ENCODE data around the gene SETDB1. TPM values are rescaled to one million over a fixed set of nuclear protein-coding genes. Genes with fewer than 3 reads are reported as not detected.

SETDB1 gene
- total RNA-seq, 4 donors from 2014 or later: 21.8 to 63.2 (median 54.4) TPM

DNA sequence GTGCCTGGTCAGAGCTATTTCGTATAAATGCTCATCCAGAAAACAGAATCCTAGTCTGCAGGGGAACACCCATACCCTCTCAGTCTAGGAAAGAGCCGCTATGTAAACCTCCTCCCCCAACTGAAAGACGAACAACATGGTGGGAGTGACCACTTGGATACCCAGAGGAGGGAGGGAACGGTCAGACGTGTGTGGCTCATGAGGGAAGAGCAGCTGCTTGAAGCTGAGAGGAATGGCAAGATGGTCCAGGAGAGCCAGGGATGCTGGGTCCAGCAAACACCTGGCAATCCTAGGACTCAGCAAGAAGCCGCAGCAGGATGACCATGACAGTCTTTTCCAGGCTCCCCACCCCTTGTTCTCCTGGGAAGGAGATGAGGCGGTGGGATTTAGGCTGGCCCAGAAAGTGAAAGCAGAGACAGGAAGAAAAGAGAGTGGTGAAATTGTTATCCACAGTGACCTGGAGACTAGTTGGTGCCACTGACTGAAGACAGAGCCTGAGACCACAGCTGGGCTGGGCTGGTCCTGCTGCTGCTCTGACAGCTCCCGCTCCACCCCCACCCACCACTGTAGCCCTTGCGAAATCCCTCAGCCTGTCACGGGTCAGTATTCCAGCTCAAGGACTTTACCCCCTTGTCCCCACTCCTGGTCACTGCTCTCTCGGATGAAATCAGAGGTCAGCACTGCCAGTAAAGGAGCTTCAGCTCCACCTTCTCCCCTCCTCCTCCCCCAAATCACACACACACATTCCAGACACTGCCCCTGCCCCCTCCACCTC, 44.8 kb downstream of the SETDB1 start:
- no peaks in the 10 kb centered on the region for H3K9me3 ChIP-seq
- H3K36me3 ChIP-seq: no peaks in the 10 kb centered on the region
- no peak for TF ChIP-seq POLR2A (IDR thresholded peaks at IDR 0.05)
- TF ChIP-seq, protein P1, sequence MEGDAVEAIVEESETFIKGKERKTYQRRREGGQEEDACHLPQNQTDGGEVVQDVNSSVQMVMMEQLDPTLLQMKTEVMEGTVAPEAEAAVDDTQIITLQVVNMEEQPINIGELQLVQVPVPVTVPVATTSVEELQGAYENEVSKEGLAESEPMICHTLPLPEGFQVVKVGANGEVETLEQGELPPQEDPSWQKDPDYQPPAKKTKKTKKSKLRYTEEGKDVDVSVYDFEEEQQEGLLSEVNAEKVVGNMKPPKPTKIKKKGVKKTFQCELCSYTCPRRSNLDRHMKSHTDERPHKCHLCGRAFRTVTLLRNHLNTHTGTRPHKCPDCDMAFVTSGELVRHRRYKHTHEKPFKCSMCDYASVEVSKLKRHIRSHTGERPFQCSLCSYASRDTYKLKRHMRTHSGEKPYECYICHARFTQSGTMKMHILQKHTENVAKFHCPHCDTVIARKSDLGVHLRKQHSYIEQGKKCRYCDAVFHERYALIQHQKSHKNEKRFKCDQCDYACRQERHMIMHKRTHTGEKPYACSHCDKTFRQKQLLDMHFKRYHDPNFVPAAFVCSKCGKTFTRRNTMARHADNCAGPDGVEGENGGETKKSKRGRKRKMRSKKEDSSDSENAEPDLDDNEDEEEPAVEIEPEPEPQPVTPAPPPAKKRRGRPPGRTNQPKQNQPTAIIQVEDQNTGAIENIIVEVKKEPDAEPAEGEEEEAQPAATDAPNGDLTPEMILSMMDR (IDR thresholded peaks at IDR 0.05): no peak
- peak overlapping the region; percentile 97 for H3K27ac ChIP-seq
- peak; percentile 78 to 79 for DNase-seq
- peaks cover 8 to 33% of the 10 kb centered on the region in 2 donors for H3K4me1 ChIP-seq
- H3K4me3 ChIP-seq: no peak overlapping the region
- no peaks in the 10 kb centered on the region for H3K27me3 ChIP-seq
- intact Hi-C loops (cut with DNase I; ENCODE audit: low total_unique reads): no loop called here

GRCh38 chr1:150971583-150972416, 45.6 kb downstream of the SETDB1 start:
- intact Hi-C loops (cut with DNase I; ENCODE audit: low total_unique reads): no loop called here
- DNase-seq: no peak
- TF ChIP-seq, protein P1 (IDR thresholded peaks at IDR 0.05): no peak
- no peak for TF ChIP-seq POLR2A (IDR thresholded peaks at IDR 0.05)

DNA sequence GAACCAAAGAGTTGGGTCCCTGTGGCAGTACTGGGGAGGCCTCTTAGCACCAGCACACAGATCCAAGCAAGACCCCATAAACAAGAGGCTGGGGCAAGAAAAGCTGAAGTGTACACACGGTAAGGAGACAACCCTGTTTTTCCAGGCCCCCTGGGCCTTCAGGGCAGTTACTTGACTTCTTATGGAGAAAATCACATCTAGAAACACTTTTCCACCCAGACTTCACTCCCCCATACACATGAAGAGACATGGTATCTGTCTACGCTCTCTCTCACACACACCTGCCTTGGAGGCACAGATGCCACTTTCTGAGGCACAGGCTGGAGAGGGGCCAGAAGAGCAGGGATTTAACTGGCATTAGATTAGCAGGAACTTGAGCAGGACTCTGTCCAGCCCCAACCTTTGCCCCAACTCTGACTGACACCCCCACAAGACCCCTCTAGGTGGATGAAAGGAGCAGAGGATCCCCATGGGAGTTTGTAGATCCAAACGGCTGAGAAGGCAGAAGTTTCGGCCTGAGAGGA, 46.3 kb downstream of the SETDB1 start:
- intact Hi-C loops (cut with DNase I; ENCODE audit: low total_unique reads): no loop called here
- Histone ChIP-seq H3K36me3 (no peaks in the 10 kb centered on the region), H3K4me3 (peak overlapping the region in 1 of 2 donors; percentile 6), H3K9me3 (no peaks in the 10 kb centered on the region), H3K27ac (peak overlapping the region; percentile 97), H3K4me1 (peaks cover 8 to 33% of the 10 kb centered on the region in 2 donors), H3K27me3 (no peaks in the 10 kb centered on the region)
- DNase-seq: no peak
- TF ChIP-seq, protein P1 (IDR thresholded peaks at IDR 0.05): no peak
- no peak for TF ChIP-seq POLR2A (IDR thresholded peaks at IDR 0.05)

More at GRCh38 chr1:150971583-150972416, 45.6 kb downstream of the SETDB1 start:
- H3K27ac ChIP-seq: peak overlapping the region; percentile 97
- H3K36me3 ChIP-seq: no peaks in the 10 kb centered on the region
- peaks cover 8 to 33% of the 10 kb centered on the region in 2 donors for H3K4me1 ChIP-seq
- no peak overlapping the region for H3K4me3 ChIP-seq
- H3K9me3 ChIP-seq: no peaks in the 10 kb centered on the region
- no peaks in the 10 kb centered on the region for H3K27me3 ChIP-seq

- Histone ChIP-seq H3K9me3 (no peaks in the 10 kb centered on the region), H3K36me3 (no peaks in the 10 kb centered on the region), H3K4me1 (peaks cover 8 to 33% of the 10 kb centered on the region in 2 donors), H3K27ac (peak overlapping the region; percentile 97), H3K4me3 (peak overlapping the region; percentile 71 to 94), H3K27me3 (no peaks in the 10 kb centered on the region)
- no peak for TF ChIP-seq POLR2A (IDR thresholded peaks at IDR 0.05)
- intact Hi-C loops (cut with DNase I; ENCODE audit: low total_unique reads): no loop called here
- peak; percentile 22 to 28 for DNase-seq
These were observed 47.2 kb downstream of the SETDB1 start for GRCh38 chr1:150973258-150973835.

DNA sequence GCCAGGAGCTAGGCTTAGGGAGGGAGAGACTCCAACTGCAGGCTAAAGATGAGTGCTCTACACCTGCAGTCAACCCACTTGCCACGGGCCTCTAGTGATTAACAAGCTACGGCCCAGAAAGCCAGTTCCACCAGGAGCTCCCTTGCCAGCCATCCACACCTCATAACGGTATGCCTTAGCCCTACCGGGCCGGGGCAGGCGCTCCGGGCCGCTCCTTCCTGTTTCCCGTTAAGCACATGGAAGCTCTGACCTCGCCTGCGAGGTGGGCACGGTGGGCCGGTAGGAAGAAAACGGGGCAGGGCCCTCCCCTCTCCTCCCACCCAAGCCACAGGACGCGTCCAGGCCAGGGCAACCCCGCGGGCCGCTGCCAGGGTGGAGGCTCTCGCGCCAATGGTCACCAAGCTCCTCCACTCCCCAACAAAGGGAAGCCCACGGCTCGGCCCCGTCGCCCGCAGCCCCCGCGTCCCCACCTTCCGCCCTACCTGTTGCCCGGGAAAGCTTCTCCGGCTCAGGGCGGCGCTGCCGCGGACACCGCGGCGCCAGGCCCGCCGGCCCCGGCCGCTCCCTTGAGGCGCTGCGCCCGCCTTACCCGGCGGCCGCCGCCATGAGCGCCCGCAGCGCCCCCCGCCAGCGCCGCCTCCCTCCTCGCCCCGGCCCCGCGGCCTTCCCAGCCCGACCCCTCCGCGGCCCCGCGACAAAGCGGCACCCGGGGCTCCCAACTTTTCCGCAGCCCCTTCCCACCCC, 47.8 kb downstream of the SETDB1 start:
- no peak for TF ChIP-seq POLR2A (IDR thresholded peaks at IDR 0.05)
- TF ChIP-seq, protein P1 (IDR thresholded peaks at IDR 0.05): peak in 1 of 4 experiments; percentile 6
- H3K4me1 ChIP-seq: peaks cover 8 to 33% of the 10 kb centered on the region in 2 donors
- DNase-seq: peak; percentile 44 to 45
- H3K9me3 ChIP-seq: no peaks in the 10 kb centered on the region
- H3K4me3 ChIP-seq: peak overlapping the region; percentile 71 to 94
- H3K27ac ChIP-seq: peak overlapping the region; percentile 97
- no peaks in the 10 kb centered on the region for H3K27me3 ChIP-seq
- H3K36me3 ChIP-seq: no peaks in the 10 kb centered on the region
- intact Hi-C loops (cut with DNase I; ENCODE audit: low total_unique reads): no loop called here
